Left renal cortex interstitium (tissue), 4 donors: ENCODE data around the gene SEMA3E. TPM values are rescaled to one million over a fixed set of nuclear protein-coding genes. Genes with fewer than 3 reads are reported as not detected.
"Not testable (repeated sequence)": the region's sequence is repeated elsewhere in the genome, so short reads cannot be mapped to it uniquely, and the experiment has no call there.

Experiments used
- DNase-seq, 4 donors: peaks; one replicate each; pipeline ENCODE4 v3.0.0-alpha.2; 2013; ENCODE audit warnings: low read depth in 4 of 4, low spot score in 2 of 4, missing footprints in 1 of 4
- polyA plus RNA-seq, 4 donors: library from polyadenylated mRNA; unstranded; fragments of 120-200 nt; gene quantifications; one replicate each; pipeline ENCODE4 v1.2.1, GENCODE V29; 2013; ENCODE audit not compliant: insufficient read length in 4 of 4

The SEMA3E gene
- polyA plus RNA-seq, 4 donors, result 1.2 to 2.8 (median 2.4) TPM

DNA sequence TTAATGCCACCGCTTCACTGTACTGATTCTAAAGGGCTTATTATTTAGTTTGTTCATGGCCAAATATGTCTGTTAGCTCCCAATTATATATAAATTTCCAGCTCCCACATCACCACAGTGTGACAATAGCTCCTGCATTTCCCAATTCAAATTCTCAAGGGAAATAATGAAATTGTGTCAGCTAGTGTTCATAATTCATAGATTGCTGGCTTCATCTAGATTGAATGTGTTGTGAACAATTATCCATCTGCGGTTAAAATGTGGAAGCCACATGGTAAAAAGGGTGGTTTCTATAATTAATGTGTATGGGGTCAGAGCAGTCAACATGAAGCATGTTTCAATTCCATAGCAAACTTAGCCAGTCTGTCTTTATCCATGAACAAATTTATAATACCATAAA lies 154.3 kb downstream of the SEMA3E start:
- DNase-seq, result no peak

DNA sequence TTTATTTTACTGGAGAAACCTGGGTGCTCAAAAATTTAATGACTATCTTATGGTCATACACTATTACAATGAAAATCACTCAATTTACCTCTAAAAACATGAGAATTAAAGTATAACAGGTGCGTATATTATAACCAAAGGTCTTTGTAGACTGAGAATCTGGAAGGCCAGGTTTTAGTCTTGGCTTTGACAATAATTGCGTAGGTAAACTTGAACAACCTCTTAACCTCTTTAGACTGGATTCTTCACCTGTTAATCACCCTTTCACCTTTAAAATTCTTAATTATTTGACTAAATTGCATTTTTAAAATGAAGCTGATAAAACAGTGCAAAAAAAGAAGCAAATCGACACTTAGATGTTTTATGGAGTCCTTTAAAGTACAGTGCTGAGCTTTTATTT lies 156.1 kb downstream of the SEMA3E start:
- no peak for DNase-seq

DNA sequence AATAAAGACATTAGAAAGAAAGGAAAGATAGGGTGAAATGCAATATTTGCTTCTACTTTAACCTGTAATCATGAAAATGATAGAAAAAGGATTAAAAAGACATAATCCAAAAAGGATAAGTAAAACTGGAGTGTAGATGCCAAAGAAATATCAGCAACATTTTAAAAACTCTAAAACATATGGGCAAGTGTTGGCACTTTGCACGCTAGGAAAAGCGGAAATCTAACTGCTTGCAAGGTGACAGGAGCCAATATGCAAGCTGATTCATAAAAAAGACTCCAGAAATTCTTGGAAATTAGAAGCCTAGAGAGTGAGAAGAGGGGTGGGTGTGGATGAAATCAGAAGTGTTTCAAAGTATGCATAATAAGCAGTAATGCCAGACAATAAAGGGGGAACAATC lies 161.1 kb downstream of the SEMA3E start:
- DNase-seq, result no peak

DNA sequence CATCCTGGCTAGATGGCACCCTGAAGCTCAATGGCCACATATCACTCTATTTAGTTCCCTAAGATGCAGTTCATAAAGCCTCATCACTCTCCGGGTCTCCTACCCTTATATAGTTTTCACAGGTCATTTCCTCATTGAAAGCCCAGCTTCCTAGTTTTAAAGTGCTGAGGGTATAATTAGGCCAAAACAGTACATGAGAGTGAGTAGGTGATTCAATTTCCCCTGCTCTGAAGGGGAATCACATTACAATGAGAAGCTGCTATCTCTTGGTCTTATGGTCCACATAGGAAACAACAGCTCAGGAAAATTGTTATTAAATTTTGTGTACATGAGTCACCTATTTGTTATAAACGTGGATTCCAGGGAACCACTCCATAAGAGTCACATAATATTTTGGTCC lies 162.0 kb downstream of the SEMA3E start:
- no peak for DNase-seq

DNA sequence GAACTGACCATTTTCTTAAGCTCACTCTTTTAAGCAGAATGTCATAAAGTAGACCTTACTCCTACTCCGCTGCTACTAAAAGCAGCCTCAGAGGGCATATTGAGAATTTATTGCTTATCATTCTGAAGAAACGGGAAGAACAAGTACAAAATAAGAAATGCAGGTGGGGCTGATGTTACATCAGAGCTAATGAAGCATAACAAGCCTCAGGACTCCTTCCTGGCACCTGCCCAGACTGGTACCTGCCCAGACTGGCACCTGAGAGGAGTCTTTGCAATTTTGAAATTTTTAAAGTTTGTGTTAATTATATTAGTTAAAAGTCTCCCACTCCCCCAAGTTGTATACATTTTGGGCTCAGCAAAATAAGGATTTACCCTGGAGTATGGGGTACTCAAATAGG lies 162.4 kb downstream of the SEMA3E start:
- no peak for DNase-seq

DNA sequence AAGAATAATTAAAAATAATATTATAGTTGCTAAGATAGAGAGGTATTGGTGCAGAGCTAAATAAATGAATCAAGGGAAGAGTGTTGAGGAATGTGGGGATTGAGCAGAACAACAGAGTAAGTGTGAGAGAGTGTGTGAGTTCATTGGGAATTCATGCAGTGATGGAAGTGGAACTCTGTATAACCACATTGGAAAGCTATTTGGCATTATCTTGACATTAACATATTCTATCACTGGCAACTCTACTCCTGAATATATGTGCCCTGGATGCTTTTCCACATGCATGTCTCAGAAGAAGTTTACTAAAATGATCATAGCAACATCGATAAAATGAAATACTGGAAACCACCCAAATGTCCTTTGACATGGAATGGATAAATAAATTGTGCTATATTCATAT lies 164.1 kb downstream of the SEMA3E start:
- DNase-seq, result no peak

DNA sequence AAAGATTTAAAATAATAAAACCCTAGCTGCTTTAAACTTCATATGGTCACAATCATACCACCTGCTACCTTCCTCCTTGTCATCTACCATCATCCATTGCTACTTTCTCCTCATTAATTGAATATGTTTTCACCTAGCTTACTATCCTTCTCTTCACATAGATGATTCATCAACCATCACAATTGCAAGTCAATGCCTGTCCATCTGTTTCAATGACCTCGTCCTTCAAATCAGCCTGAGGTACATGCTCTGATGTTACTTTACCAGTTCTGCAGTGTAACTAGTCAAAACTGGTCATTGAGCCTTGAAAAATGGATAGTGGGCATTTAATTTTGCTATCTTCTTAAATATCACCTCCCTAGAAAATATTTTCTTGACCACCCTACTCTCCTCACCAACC lies 164.7 kb downstream of the SEMA3E start:
- no peak for DNase-seq

DNA sequence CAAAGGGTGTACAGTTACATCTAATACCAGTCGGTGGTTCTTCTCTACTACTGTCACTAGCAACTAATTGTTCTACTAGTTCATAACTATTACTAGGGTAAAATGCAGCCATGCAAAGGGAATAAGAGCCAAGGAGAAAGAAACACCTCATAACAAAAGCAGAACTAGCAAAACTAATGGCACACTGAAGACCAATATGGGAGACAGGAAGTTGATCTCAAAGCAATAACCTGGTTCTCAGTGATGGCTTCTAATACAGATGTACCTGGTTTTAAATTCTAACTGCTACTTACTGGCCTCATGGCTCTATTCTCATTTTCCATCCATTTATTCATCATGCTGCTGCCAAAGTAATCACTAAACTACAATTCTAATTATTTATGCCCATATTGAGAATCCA lies 170.3 kb downstream of the SEMA3E start:
- DNase-seq, result no peak

DNA sequence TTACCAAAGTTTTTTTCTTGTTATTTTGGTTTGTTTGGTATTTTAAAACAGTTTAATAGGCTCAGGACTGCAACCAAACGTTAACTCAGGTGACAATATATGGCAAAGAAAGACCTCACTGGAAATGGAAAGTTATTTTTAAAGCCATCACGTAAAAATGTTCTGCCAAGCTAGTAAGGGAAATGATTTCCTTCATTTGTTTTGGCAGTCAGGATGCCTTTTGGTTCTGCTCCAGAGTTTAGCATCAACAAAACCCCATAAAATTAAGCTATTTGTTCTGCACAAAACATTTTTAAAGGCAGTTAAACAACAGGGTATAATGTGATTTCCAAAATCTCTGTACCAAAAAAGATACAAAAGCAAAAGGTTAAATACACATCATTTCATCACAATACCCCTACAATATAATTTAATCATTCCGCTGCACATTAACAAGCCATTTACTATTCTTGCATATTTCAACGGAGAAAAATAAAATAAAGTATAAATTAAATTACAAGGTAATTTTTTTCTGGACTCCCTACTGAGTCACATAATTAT lies 172.4 kb downstream of the SEMA3E start:
- no peak for DNase-seq

DNA sequence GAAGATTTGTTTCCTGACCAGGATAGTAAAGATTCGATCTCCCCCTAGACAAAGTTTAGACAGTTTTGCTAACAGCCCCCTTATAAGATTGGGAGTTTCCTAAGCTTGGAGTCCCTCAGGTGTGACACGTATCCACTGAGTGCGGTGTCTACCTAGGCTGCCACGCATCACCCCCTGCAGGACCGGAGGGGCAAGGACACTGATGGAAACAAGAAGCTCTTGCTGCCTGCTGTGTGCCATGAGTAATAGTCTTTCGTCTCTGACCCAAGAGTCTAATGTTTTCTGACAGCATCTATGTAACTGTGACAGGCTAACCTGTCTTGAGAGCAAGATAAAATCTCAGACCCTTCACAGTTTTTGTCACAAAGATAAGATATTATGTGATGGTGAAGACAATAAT lies 173.5 kb downstream of the SEMA3E start:
- no peak for DNase-seq

DNA sequence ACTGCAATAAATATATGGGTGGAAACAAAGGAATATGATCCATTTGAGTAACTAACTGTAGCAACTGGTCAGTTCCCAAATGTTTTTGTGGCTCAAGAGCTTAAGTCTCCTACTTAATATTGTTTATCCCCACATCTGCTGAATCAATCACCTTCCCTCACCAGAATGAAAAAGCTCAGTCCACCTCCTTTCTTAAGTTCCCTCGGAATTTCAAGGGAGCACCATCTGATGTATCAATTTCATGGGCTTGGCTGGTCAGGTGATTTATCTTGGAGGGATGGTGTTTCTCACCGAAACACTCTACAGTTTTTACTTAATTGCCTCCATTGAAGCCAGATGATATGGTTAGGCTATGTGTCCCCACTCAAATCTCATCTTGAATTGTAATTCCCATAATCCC lies 176.6 kb downstream of the SEMA3E start:
- no peak for DNase-seq

DNA sequence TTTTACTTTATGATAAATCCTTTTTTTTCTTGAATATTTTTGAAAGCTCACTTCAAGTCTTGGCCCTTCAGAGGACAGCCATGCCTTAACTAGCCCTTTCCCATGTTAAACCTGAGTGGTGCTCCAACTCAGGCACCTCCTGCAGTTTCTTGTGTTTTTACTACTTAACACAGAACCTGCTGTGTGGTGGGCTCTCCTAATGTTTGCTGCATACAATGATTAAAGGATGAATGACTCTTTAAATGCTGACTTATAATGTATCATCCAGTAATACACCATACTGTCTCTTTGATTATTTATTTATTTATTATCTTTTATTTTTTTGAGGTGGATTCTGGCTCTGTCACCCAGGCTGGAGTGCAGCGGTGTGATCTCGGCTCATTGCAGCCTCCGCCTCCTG lies 179.4 kb downstream of the SEMA3E start:
- no peak for DNase-seq

DNA sequence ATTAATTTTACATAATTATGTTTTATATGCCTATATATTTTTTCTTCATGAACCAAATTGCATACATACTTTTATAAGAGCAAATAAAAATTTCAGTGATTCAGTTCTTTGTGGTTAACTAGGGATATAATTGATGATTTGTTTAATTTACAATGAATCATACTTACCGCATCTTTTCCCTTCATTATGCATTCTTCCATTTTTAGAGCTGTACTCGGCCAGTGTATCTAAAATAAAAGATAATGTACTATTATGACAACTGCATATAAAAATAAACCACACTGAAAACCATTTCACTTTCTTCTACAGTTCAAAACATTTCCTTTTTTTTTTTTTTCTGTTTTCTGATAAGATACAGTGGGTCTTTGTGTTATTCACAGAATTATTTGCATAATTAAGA lies 179.9 kb downstream of the SEMA3E start:
- no peak for DNase-seq

DNA sequence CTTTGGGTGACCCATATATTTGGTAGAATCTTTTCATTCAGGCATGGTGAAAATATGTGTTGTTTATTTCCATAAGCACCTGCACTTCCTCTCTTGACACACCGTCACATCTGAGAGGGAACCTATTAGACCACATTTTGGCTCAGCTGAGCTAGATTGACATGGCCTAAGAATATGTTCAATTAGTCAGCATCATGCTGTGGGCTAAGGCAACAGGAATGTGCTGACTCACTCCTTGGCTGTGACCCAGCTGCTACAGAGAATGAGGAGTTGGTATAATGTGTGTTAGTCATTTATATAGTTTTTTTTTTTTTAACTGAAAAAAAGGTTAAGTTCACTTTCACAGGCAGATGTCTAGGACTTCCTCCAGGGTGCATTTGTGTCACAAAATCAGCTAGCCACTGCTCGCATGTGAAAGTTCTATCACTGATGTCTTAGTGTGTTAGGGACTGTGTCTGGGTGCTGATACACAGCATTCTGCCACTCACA lies 180.6 kb downstream of the SEMA3E start:
- peak in 3 of 4 donors; percentile 5 to 50 (median 38) for DNase-seq

DNA sequence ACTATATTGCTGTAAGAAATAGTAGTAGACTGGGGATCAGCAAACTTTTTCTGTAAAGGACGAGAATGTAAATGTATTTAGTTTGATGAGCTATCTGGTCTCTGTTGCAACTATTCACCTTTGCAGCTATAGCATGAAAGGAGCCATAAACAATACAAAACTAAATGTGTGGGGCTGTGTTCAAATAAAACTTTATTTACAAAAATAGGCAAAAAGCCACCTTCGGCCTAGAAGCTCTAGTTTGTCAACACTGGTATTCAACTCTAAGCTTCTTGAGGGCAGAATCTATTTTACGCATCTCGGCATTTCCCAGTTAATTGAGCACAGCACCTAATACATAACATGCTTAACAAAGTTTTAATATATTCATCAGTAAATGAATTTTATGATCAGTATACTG lies 181.4 kb downstream of the SEMA3E start:
- no peak for DNase-seq

DNA sequence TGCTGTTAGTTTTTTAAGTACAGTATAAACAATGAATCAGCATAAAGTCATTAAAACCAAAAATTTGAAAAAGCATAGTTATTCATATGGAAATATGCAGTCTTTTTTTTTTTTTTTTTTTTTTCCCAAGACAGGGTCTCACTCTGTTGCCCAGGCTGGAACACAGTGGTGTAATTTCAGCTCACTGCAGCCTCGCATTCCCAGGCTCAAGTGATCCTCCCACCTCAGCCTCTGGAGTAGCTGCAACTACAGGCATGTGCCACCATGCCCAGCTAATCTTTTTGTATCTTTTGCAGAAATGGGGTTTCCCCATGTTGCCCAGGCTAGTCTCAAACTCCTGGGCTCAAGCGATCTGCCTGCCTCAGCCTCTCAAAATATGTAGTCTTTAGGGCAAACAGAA lies 182.0 kb downstream of the SEMA3E start:
- no peak for DNase-seq

DNA sequence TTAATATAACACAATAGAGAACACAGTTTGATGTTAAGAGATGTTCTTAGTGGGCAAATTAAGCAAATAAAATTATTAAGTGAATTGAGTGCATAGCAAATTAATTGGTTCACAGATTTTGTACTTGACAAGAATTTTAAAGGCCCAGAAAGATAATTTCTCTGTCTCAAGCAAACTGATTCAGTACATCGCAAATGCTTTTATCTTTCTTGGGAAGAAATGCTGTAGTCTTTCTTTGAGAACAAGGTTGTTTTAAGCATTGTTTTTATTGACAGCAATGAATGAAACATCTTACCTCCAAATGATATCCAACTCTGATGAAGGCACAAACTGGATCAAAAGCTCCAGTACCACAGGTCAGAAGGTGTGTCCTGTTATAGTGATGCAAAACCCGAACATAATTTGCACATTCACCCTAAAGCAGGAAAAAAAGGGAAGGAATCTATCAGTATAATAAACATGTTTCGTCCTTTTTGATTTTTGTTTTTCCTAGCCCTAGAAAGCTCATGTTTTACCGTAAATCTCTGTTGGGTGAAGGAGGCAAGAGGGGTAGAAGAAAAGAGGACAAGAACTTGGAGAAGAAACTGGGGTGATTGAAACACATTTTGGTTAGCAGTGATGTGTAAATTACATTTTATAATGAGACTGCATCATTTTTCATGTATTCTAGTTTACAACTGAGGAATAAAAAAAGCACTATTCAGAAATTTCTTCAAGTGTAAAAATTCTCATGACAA lies 182.6 kb downstream of the SEMA3E start:
- no peak for DNase-seq

DNA sequence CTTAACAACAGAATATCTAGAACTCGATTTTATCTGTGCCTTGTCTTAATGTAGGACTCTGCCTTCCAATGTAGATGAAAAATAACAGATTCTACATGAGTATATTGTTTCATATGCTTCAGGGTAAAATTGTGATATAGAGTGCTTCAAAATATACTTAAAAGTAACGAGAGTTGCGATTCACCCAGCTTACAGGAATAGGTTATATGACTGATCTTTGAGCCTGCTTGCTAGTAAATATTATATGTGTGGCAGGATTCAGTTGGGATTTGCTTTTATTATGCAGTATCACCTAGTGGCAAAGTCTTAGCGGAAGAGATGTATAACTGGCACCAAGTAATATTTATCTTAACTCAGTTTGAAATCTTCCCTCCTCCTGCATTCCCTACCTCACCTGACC lies 183.3 kb downstream of the SEMA3E start:
- DNase-seq, result no peak

DNA sequence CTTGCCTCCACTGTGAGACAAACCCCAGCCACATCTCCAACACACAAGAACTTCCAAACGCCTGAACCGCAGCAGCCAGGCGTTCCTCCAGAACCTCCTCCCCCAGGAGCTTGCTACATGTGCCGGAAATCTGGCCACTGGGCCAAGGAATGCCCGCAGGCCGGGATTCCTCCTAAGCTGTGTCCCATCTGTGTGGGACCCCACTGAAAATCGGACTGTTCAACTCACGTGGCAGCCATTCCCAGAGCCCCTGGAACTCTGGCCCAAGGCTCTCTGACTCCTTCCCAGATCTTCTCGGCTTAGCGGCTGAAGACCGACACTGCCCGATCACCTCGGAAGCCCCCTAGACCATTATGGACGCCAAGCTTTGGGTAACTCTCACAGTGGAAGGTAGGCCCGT lies 187.1 kb downstream of the SEMA3E start:
- not testable (repeated sequence) for DNase-seq

DNA sequence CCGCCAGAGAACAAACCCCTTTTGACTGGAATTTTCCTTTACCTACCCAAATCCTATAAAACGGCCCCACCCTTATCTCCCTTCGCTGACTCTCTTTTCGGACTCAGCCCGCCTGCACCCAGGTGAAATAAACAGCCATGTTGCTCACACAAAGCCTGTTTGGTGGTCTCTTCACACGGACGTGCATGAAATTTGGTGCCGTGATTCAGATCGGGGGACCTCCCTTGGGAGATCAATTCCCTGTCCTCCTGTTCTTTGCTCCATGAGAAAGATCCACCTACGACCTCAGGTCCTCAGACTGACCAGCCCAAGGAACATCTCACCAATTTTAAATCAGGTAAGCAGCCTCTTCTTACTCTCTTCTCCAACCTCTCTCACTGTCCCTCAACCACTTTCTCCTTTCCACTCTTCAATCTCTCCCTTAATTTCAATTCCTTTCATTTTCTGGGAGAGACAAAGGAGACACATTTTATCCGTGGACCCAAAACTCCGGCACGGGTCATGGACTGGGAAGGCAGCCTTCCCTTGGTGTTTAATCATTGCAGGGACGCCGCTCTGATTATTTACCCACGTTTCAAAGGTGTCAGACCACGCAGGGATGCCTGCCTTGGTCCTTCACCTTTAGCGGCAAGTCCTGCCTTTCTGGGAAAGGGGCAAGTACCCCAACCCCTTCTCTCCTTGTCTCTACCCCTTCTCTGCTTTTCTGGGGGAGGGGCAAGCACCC lies 188.8 kb downstream of the SEMA3E start:
- not testable (repeated sequence) for DNase-seq

DNA sequence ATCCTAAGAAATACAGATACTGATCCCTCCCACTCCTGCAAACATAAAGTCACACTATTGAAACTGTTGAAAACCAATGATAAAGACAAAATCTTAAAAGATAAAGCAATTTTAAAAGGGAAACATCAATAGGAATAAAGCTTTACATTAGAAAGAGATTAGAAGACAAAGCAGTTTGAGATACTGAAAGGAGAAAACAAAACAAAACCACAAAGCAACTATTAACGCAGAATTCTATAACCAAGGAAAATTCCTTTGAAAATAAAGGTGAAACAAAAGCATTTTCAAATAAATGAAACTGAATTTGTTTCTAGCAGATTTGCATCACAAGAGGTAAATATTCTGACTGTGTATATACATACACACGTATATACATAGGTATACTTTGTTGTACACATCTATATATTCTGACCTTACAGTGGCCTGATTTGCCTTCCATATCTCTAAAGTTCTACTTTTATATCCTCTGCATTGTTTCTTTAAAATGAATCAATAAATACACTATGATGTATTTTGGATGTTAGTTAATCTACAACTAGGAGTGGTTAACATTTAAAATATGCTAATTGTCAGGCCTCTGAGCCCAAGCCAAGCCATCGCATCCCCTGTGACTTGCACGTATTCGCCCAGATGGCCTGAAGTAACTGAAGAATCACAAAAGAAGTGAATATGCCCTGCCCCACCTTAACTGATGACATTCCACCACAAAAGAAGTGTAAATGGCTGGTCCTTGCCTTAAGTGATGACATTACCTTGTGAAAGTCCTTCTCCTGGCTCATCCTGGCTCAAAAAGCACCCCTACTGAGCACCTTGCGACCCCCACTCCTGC lies 189.6 kb downstream of the SEMA3E start:
- not testable (repeated sequence) for DNase-seq
